CD4-positive, CD25-positive, alpha-beta regulatory T cell (primary cell): Measurements from ENCODE around the gene CFD. TPM values are rescaled to one million over a fixed set of nuclear protein-coding genes. Genes with fewer than 3 reads are reported as not detected.
A peak's percentile ranks its signal among the peaks of the same experiment; 100 is the strongest.
"Not testable (repeated sequence)": the region's sequence is repeated elsewhere in the genome, so short reads cannot be mapped to it uniquely, and the experiment has no call there.

Source experiments
- ATAC-seq, 2 donors: fragments of 150-1000 bp; cut with Tn5 transposase; one replicate each; pipeline ENCODE4 v1.10.0; 2021; ENCODE audit warnings: low read depth in 2 of 2, moderate number of reproducible peaks in 2 of 2, moderate library complexity in 1 of 2
- DNase-seq, 3 donors: peaks; one replicate each; pipeline versions ENCODE4 v3.0.0 to v3.0.0-alpha.2; 2012 to 2022; ENCODE audit warnings: mixed read lengths in 1 of 3
- H3K27ac ChIP-seq: one replicate; pipeline ENCODE4 v1.7.0; 2013; ENCODE audit warnings: mild to moderate bottlenecking, low read length; ENCODE audit not compliant: insufficient read depth, poor library complexity, severe bottlenecking
- H3K27me3 ChIP-seq: one replicate; pipeline ENCODE4 v1.7.0; 2013; ENCODE audit warnings: low read length; ENCODE audit not compliant: control insufficient read depth, insufficient read depth
- H3K36me3 ChIP-seq: one replicate; pipeline ENCODE4 v1.7.0; 2013; ENCODE audit warnings: mild to moderate bottlenecking, low read length, moderate library complexity; ENCODE audit not compliant: control insufficient read depth, insufficient read depth
- H3K4me1 ChIP-seq: 2 replicates; pipeline ENCODE4 v1.7.0; 2013; ENCODE audit warnings: mild to moderate bottlenecking, low read length; ENCODE audit not compliant: insufficient read depth, control insufficient read depth, poor library complexity, severe bottlenecking
- H3K4me3 ChIP-seq: one replicate; pipeline ENCODE4 v1.7.0; 2013; ENCODE audit warnings: low read depth, mild to moderate bottlenecking, low read length, moderate library complexity
- H3K9me3 ChIP-seq, 2 experiments: 1 replicate in 1 of 2; 2 replicates in 1 of 2; pipeline ENCODE4 v1.7.0; 2013; ENCODE audit warnings: low read length in 2 of 2, mild to moderate bottlenecking in 1 of 2, moderate library complexity in 1 of 2; ENCODE audit not compliant: control insufficient read depth in 2 of 2
- H3K27ac Mint-ChIP-seq, 3 donors: one replicate each; pipeline ENCODE4 v1.8.0; 2020 to 2022; ENCODE audit warnings: mild to moderate bottlenecking in 3 of 3, mixed read lengths in 3 of 3, moderate library complexity in 2 of 3
- H3K27me3 Mint-ChIP-seq: one replicate; pipeline ENCODE4 v1.8.0; 2022; ENCODE audit warnings: mild to moderate bottlenecking, mixed read lengths
- H3K36me3 Mint-ChIP-seq: one replicate; pipeline ENCODE4 v1.8.0; 2020; ENCODE audit warnings: mixed read lengths
- H3K4me1 Mint-ChIP-seq, 4 donors: one replicate each; pipeline ENCODE4 v1.8.0; 2020 to 2022; ENCODE audit warnings: mixed read lengths in 4 of 4, mild to moderate bottlenecking in 1 of 4
- H3K4me3 Mint-ChIP-seq, 4 donors: one replicate each; pipeline ENCODE4 v1.8.0; 2020 to 2022; ENCODE audit warnings: mild to moderate bottlenecking in 4 of 4, mixed read lengths in 4 of 4, moderate library complexity in 3 of 4
- H3K9me3 Mint-ChIP-seq, 7 donors: one replicate each; pipeline ENCODE4 v1.8.0; 2020 to 2022; ENCODE audit warnings: mixed read lengths in 7 of 7, mild to moderate bottlenecking in 3 of 7, moderate library complexity in 2 of 7
- polyA plus RNA-seq, 4 donors: library from polyadenylated mRNA; unstranded; fragments of 300-500 nt; fragmentation: Illumina TruSeq; gene quantifications; one replicate each; pipeline ENCODE4 v1.2.3, GENCODE V29; 2021
- total RNA-seq: library from RNA; stranded (reverse); gene quantifications from one replicate; pipeline ENCODE4 v1.2.3, GENCODE V29; 2022

CFD gene
- total and polyA plus RNA-seq, 5 donors from 2014 or later: 1.9 to 6.4 (median 2.0) TPM

- H3K27ac ChIP-seq: no peak overlapping the region
- no peak for DNase-seq
- no peak overlapping the region for H3K4me3 ChIP-seq
- H3K9me3 ChIP-seq: no peaks in the 10 kb centered on the region
- peaks cover 12% of the 10 kb centered on the region for H3K4me1 ChIP-seq
- Mint-ChIP-seq H3K27ac (peak overlapping the region in 1 of 3 donors; percentile 69), H3K27me3 (no peaks in the 10 kb centered on the region), H3K4me1 (peaks cover 0 to 36% (median 4%) of the 10 kb centered on the region in 4 donors), H3K4me3 (peak overlapping the region in 1 of 4 donors; percentile 46), H3K36me3 (no peaks in the 10 kb centered on the region), H3K9me3 (no peaks in the 10 kb centered on the region)
- ATAC-seq: no peak
- no peaks in the 10 kb centered on the region for H3K27me3 ChIP-seq
- H3K36me3 ChIP-seq: peaks cover 51% of the 10 kb centered on the region
Observed at GRCh38 chr19:887599-887998, 28.1 kb downstream of the CFD start.

GRCh38 chr19:888581-889385 lies 29.3 kb downstream of the CFD start:
- H3K36me3 ChIP-seq: peaks cover 43% of the 10 kb centered on the region
- no peaks in the 10 kb centered on the region for H3K27me3 ChIP-seq
- no peaks in the 10 kb centered on the region for H3K9me3 ChIP-seq
- Mint-ChIP-seq H3K27me3 (peaks cover 5% of the 10 kb centered on the region), H3K4me3 (peak overlapping the region; percentile 65 to 82 (median 79)), H3K4me1 (peaks cover 4 to 45% (median 12%) of the 10 kb centered on the region in 4 donors), H3K36me3 (no peaks in the 10 kb centered on the region), H3K27ac (peak overlapping the region; percentile 71 to 96 (median 81)), H3K9me3 (no peaks in the 10 kb centered on the region)
- no peak overlapping the region for H3K27ac ChIP-seq
- no peak overlapping the region for H3K4me3 ChIP-seq
- peaks cover 15% of the 10 kb centered on the region for H3K4me1 ChIP-seq
- ATAC-seq: peak; percentile 54 to 60
- peak in 2 of 3 donors; percentile 14 to 59 for DNase-seq

- no peak overlapping the region for H3K27ac ChIP-seq
- peaks cover 40% of the 10 kb centered on the region for H3K36me3 ChIP-seq
- DNase-seq (no peak), ATAC-seq (no peak)
- no peak overlapping the region for H3K4me3 ChIP-seq
- Mint-ChIP-seq H3K27ac (peak overlapping the region in 2 of 3 donors; percentile 17 to 62), H3K9me3 (no peaks in the 10 kb centered on the region), H3K36me3 (no peaks in the 10 kb centered on the region), H3K27me3 (peaks cover 5% of the 10 kb centered on the region), H3K4me1 (peaks cover 4 to 53% (median 13%) of the 10 kb centered on the region in 4 donors), H3K4me3 (peak overlapping the region; percentile 32 to 82 (median 71))
- H3K27me3 ChIP-seq: no peaks in the 10 kb centered on the region
- peaks cover 19% of the 10 kb centered on the region for H3K4me1 ChIP-seq
- H3K9me3 ChIP-seq: no peaks in the 10 kb centered on the region
Observed at GRCh38 chr19:889662-890295, 30.3 kb downstream of the CFD start.

- Mint-ChIP-seq H3K4me3 (peak overlapping the region; percentile 75 to 80 (median 78)), H3K9me3 (no peaks in the 10 kb centered on the region), H3K4me1 (peaks cover 4 to 57% (median 14%) of the 10 kb centered on the region in 4 donors)
Observed at GRCh38 chr19:890831-891230, 31.4 kb downstream of the CFD start.

GRCh38 chr19:891421-892200 lies 32.1 kb downstream of the CFD start:
- Histone ChIP-seq H3K4me1 (peaks cover 19% of the 10 kb centered on the region), H3K4me3 (peak overlapping the region; percentile 48), H3K36me3 (peaks cover 28% of the 10 kb centered on the region), H3K27ac (peak overlapping the region; percentile 88)
- not testable (repeated sequence) for DNase-seq, H3K9me3 ChIP-seq, ATAC-seq, H3K9me3 Mint-ChIP-seq, H3K36me3 Mint-ChIP-seq, H3K27me3 Mint-ChIP-seq, H3K27me3 ChIP-seq
- peak overlapping the region in 2 of 3 donors; percentile 66 to 73 for H3K27ac Mint-ChIP-seq
- H3K4me3 Mint-ChIP-seq: peak overlapping the region; percentile 76 to 93 (median 84)
- H3K4me1 Mint-ChIP-seq: peaks cover 4 to 58% (median 14%) of the 10 kb centered on the region in 4 donors

More at GRCh38 chr19:890831-891230, 31.4 kb downstream of the CFD start:
- H3K4me3 ChIP-seq: no peak overlapping the region
- Mint-ChIP-seq H3K27ac (peak overlapping the region; percentile 17 to 73 (median 52)), H3K27me3 (peaks cover 5% of the 10 kb centered on the region), H3K36me3 (no peaks in the 10 kb centered on the region)
- H3K27me3 ChIP-seq: no peaks in the 10 kb centered on the region
- ATAC-seq: no peak
- peaks cover 19% of the 10 kb centered on the region for H3K4me1 ChIP-seq
- no peak overlapping the region for H3K27ac ChIP-seq
- DNase-seq: no peak
- no peaks in the 10 kb centered on the region for H3K9me3 ChIP-seq
- H3K36me3 ChIP-seq: peaks cover 33% of the 10 kb centered on the region

- H3K9me3 ChIP-seq: no peaks in the 10 kb centered on the region
- no peak for ATAC-seq
- Mint-ChIP-seq H3K27ac (peak overlapping the region; percentile 62 to 97 (median 66)), H3K9me3 (no peaks in the 10 kb centered on the region), H3K27me3 (peaks cover 5% of the 10 kb centered on the region), H3K4me3 (peak overlapping the region; percentile 74 to 93 (median 84)), H3K4me1 (peaks cover 4 to 60% (median 14%) of the 10 kb centered on the region in 4 donors), H3K36me3 (peaks cover 7% of the 10 kb centered on the region)
- peak overlapping the region; percentile 48 for H3K4me3 ChIP-seq
- no peak for DNase-seq
- H3K4me1 ChIP-seq: peaks cover 19% of the 10 kb centered on the region
- H3K36me3 ChIP-seq: peaks cover 30% of the 10 kb centered on the region
- peak overlapping the region; percentile 88 for H3K27ac ChIP-seq
- no peaks in the 10 kb centered on the region for H3K27me3 ChIP-seq
Observed at GRCh38 chr19:892243-892893, 32.9 kb downstream of the CFD start.
